Mononuclear cell (primary cell): ENCODE results near the gene THSD4. TPM values are rescaled to one million over a fixed set of nuclear protein-coding genes. Genes with fewer than 3 reads are reported as not detected.

ENCODE experiments used
- H3K27me3 ChIP-seq: 2 replicates; pipeline ENCODE4 v1.6.0; 2011; ENCODE audit warnings: low read length, control low read depth; ENCODE audit not compliant: insufficient read depth
- H3K4me1 ChIP-seq: 2 replicates; pipeline ENCODE4 v1.5.1; 2011; ENCODE audit warnings: mild to moderate bottlenecking, low read length, control low read depth; ENCODE audit not compliant: insufficient read depth
- H3K4me3 ChIP-seq: 2 replicates; pipeline ENCODE4 v1.5.1; 2011; ENCODE audit warnings: mild to moderate bottlenecking, low read length, moderate library complexity
- H3K9me3 ChIP-seq: 2 replicates; pipeline ENCODE4 v1.5.1; 2011; ENCODE audit warnings: low read depth, mild to moderate bottlenecking, control low read depth, low read length
- total RNA-seq: library from RNA; depleted of rRNA; stranded (reverse); fragments of >200 nt; gene quantifications from one replicate; pipeline ENCODE4 v1.2.3, GENCODE V29; 2012

THSD4 gene
- total RNA-seq, 1 donor, result 0.10 TPM

DNA sequence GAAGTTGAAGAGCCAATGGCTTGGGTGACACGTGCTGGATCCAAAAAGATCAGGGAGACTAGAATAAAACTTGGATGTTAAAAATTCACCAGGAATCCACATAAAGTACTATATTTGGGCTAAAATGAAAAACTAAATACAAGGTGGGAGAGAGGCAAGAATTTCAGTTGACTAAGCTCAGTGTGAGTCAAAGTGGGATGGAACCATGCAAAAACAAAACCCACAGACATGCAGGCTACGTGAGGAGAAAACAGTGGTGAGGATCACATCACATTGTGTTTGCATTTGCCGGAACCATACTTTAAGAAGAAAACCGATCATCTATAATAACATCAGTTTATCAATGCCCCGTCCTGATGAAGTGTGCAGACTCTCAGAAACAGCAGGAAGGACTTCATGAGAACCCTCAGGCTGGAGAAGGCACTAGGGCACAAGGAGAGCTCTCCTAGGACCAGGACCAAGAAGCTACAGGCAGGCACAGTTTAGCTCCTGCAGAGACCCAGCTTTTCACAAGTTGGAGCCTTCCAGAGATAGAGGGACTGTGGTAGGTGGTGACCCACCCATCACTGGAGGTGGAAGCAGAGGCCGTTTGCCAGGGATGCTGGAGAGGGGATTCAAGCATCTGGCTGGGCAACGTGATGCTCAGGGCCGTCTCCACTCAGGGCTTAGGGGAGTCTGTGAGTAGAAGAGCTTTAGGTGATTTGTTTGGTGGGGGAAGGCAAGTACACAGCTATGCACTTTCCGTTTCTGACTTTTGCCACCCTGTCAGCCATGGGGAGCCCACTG is 666.1 kb downstream of the THSD4 start:
- H3K27me3 ChIP-seq, result no peaks in the 10 kb centered on the region
- H3K4me3 ChIP-seq, result no peak overlapping the region
- no peaks in the 10 kb centered on the region for H3K4me1 ChIP-seq
- H3K9me3 ChIP-seq, result no peaks in the 10 kb centered on the region

DNA sequence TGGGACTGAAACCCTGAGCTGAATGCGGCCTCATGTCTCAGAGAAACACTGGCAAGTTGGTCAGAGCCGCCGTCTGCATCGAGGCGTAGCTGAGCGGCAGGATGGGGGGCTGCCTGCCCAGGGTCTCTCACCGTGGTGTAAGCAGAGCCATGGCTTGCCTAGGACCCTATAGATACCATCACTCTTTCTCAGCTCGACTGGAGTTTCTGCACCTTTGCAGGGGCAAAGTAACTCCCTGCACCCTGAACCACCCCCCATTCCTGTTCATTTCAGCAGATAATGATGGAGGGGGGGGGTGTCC is 666.6 kb downstream of the THSD4 start:
- no peaks in the 10 kb centered on the region for H3K27me3 ChIP-seq
- no peak overlapping the region for H3K4me3 ChIP-seq

DNA sequence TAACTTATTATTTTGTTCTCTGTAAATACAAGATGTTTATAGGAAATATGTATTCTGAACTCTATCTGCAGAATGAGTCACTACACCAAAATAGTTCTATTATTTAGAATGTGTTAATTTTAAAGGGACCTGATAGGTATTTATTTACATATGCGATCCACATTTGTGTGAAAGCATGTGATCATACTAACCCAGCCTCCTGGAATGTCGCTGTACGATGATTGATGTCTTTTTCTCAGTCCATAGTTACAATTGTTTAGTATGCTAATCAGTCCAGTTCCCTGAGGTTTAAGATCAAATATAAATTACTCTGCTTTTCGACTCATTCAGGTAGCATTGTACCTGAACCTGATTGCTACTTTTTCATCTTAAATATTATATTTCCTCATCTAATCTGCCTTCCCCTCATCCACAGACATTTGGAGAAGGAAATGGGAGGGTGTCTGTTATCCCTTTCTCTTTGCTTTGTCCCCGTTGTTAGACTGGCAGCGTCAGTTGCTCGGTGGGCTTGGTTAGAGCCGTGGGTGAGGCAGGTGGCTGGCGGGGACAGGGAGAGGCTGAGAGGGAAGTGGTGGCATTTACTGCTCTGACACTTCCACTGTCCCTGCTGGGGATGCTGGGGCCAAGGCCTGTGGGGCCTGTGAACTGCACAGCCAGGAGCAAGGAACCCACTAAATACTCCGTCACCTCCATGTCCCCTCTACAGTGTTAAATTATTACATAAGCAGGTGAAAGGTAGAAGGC is 667.3 kb downstream of the THSD4 start:
- H3K4me1 ChIP-seq, result no peaks in the 10 kb centered on the region
- H3K9me3 ChIP-seq, result no peaks in the 10 kb centered on the region
- no peak overlapping the region for H3K4me3 ChIP-seq
- no peaks in the 10 kb centered on the region for H3K27me3 ChIP-seq

More for the DNA sequence above, 666.6 kb downstream of the THSD4 start:
- Histone ChIP-seq H3K9me3 (no peaks in the 10 kb centered on the region), H3K4me1 (no peaks in the 10 kb centered on the region)

DNA sequence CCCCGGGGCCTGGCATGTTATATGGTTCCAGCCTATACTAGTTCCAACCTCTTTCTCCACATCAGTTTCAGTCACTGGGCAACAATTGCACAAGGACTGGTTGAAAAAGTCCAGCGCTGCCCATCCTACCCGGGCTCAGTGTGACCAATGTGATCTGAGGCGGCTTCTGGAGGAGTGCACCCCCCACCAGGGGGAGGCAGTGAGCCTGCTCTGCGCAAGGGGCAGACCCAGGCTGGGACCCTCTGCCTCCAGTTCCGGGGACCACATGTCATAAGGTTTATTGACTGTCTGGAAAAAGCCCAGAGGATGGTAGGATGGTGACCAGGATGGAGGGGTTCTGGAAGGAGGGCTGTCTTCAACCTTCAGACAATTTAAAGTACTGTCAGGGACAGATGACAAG is 669.4 kb downstream of the THSD4 start:
- Histone ChIP-seq H3K4me1 (no peaks in the 10 kb centered on the region), H3K27me3 (no peaks in the 10 kb centered on the region), H3K4me3 (no peak overlapping the region), H3K9me3 (no peaks in the 10 kb centered on the region)

DNA sequence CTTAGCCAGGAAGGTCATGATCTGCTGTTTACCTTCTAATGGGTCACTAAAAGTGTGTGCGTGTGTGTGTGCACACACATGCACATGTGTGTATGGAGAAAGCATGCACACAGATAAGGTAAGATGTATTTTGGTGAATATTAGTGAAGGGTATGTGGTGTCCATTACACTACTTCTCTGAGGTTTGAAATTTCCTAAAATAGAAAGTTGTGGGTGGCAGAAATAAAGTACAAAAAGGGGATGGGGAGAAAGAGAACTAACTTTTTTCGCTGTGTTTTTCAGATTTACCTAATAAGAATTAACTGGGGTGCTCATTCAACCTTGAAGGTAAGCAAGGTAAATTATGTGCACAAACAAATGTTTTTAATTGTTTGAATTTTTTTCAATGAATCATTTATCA is 670.7 kb downstream of the THSD4 start:
- H3K4me1 ChIP-seq, result no peaks in the 10 kb centered on the region
- no peaks in the 10 kb centered on the region for H3K27me3 ChIP-seq
- no peaks in the 10 kb centered on the region for H3K9me3 ChIP-seq
- H3K4me3 ChIP-seq, result no peak overlapping the region

DNA sequence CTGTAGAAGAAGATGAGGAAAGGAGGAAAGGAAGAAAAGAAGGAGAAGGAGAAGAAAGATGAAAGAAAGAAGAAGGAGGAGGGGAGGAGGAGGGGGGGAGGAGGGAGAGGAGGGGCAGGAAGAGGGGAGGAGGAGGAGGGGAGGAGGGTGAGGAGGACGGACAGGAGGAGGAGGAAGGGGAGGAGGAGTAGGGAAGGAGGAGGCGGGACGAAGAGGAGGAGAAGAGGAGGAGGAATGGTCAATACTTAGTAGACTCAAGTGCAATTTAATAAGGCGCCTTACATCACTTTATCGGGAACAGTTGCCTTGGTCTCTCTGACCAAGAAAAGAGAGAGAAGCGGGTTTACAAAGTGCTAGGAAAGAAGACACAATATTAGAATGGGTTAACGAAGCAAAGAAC is 671.4 kb downstream of the THSD4 start:
- no peaks in the 10 kb centered on the region for H3K4me1 ChIP-seq
- H3K9me3 ChIP-seq, result no peaks in the 10 kb centered on the region
- no peaks in the 10 kb centered on the region for H3K27me3 ChIP-seq
- no peak overlapping the region for H3K4me3 ChIP-seq

DNA sequence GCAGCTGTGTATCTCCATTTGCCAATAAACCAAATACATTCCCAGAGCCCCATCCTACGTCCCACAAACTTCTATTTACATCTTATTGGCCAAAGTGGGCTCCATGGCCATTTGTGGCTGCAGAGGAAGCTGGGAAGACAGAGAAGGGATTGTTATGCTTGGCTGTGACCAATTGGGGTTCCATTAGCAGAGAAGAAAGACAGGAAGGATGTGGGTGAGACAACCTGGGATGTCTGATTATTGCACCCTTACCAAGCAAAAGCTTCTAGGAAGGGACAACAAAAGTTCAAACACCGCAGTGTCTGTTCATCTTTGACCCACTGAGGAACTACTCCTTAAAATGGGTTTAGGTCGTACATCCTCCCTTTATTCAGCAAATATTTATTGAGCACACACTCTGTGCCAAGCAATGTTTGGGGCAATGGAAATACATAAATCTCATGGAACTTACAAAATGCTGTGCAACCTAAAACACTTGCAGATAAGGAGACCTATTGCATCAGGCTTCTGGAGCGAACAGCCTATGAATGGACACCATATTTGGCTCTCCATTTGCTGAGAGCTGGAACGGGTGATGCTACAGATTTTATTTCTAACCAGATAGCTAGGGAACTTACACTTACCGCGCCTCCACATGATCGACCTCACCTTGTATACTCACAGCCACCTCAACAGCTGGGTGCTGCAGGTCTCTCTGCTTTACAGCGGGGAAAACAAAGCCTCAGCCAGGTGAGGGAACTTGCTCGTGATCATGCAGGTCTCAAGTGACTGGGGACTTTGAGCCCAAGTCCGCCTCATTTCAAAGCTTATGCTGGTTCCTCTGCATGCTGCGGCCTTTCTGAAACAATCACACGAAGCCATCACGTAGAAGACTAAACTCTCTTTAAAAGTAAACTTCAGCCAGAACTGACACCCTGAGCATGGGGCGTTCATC is 673.6 kb downstream of the THSD4 start:
- no peaks in the 10 kb centered on the region for H3K4me1 ChIP-seq
- H3K4me3 ChIP-seq, result no peak overlapping the region
- H3K27me3 ChIP-seq, result no peaks in the 10 kb centered on the region
- H3K9me3 ChIP-seq, result no peaks in the 10 kb centered on the region

DNA sequence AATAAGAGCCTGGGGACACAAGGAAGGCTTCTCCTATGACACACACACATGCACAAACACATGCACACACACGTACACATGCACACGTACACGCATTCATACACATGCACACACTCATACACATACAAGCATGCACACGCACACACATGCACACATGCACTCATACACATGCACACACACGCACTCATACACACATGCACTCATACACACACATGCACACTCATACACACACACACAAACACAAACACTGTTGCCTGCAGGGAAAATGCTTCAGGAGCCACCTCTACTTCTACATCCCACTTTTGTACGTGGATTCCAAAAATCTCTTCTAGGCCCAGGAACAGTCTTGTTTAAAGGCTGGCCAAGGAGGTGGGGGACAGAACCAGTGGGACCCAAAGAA is 674.3 kb downstream of the THSD4 start:
- no peaks in the 10 kb centered on the region for H3K4me1 ChIP-seq
- no peaks in the 10 kb centered on the region for H3K27me3 ChIP-seq
- no peaks in the 10 kb centered on the region for H3K9me3 ChIP-seq
- H3K4me3 ChIP-seq, result no peak overlapping the region

DNA sequence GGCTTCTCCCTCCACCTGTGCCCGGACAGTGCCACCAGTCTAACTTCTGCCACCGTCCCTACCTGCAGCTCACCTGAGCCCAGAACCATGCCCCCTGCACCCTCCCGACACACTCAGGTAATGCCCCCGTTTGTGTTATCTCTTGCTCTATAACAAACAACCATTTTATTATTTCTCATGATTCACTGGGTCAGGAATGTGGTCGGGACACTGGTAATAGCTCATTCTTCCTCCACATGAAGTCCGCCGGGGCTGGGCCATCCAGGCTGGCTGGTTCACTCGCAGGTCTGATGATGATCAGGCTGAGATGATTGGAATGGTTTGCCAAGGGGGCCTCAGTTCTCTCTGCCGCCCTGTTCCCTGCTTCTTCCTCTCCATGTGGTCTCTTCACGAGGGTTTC is 674.8 kb downstream of the THSD4 start:
- Histone ChIP-seq H3K4me3 (no peak overlapping the region), H3K9me3 (no peaks in the 10 kb centered on the region), H3K4me1 (no peaks in the 10 kb centered on the region), H3K27me3 (no peaks in the 10 kb centered on the region)

DNA sequence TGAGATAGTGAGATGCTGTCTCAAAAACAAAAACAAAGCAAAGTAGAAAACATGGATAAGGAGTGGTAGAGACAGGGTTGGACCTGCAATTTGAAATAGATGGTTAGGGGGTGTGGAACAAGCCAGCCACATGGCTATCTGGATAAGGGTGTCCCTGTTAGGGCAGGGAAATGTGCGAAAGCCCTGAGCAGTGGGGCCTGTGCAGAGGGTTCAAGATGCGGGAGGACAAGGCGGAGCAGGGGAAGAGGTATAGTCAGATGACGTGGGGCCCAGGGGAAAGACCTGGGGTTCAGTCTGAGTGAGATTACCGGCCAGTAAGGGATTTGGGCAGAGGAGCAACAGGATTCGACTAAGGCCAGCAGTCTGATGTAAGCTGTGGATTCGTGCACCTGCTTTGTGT is 676.7 kb downstream of the THSD4 start:
- Histone ChIP-seq H3K9me3 (no peaks in the 10 kb centered on the region), H3K27me3 (no peaks in the 10 kb centered on the region), H3K4me3 (no peak overlapping the region), H3K4me1 (no peaks in the 10 kb centered on the region)

DNA sequence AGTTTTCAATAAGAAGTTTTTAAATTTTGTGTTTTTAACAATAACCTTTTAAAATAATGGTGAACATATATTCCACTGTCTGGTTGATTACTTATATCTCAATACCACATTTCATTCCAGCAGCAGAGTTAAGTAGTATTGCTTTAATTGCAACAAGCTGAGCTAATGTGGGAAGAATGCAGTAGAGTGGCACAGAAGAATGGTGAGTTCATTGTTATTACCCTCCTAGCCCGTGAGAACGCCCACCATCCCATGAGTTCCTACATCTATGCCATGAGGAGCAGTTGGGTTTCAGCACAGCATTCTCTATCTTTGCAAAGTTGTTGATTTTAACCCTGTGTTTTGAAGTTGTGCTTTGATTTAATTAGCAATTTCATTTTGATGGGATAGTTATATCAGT is 677.2 kb downstream of the THSD4 start:
- Histone ChIP-seq H3K9me3 (no peaks in the 10 kb centered on the region), H3K4me3 (no peak overlapping the region), H3K27me3 (no peaks in the 10 kb centered on the region), H3K4me1 (no peaks in the 10 kb centered on the region)

DNA sequence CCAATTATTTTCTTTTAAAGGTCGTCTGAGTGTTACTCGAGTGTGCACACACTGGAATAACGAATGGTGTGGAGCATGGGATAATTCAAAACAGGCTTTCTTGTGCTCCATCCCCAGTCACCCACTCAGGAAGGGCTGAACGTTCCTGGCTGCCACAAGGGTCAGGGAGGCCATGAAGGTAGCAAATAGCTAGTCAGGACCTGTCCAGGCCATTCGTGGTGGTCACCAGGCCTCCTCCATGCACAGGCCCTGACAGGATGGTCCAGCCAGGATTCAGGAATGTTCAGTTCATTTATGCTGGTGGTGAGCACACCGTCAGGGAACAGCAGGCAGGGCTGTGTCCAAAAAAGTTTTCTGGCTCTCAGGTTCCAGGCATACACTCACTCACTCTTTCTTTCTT is 683.4 kb downstream of the THSD4 start:
- no peaks in the 10 kb centered on the region for H3K9me3 ChIP-seq
- H3K27me3 ChIP-seq, result no peaks in the 10 kb centered on the region
- H3K4me1 ChIP-seq, result no peaks in the 10 kb centered on the region
- no peak overlapping the region for H3K4me3 ChIP-seq

DNA sequence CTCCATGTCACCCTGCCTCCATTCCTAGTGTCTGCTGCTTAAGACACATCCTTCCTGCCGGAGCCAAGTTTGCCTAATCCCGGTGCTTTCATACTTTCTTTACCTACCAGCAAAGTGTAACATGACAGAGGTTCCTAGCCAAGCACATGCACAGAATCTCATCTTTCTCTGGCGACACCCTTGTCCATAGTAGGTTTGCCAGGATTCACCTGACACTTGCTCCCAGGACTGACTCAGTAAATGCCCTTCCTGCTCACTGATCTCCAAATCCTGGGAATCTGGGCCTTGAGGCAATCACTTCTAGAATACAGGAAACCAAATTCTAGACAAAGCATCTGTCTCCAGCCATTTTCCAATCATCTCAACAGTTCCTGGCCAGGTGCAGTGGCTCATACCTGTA is 684.9 kb downstream of the THSD4 start:
- Histone ChIP-seq H3K4me3 (no peak overlapping the region), H3K4me1 (no peaks in the 10 kb centered on the region), H3K9me3 (no peaks in the 10 kb centered on the region), H3K27me3 (no peaks in the 10 kb centered on the region)

DNA sequence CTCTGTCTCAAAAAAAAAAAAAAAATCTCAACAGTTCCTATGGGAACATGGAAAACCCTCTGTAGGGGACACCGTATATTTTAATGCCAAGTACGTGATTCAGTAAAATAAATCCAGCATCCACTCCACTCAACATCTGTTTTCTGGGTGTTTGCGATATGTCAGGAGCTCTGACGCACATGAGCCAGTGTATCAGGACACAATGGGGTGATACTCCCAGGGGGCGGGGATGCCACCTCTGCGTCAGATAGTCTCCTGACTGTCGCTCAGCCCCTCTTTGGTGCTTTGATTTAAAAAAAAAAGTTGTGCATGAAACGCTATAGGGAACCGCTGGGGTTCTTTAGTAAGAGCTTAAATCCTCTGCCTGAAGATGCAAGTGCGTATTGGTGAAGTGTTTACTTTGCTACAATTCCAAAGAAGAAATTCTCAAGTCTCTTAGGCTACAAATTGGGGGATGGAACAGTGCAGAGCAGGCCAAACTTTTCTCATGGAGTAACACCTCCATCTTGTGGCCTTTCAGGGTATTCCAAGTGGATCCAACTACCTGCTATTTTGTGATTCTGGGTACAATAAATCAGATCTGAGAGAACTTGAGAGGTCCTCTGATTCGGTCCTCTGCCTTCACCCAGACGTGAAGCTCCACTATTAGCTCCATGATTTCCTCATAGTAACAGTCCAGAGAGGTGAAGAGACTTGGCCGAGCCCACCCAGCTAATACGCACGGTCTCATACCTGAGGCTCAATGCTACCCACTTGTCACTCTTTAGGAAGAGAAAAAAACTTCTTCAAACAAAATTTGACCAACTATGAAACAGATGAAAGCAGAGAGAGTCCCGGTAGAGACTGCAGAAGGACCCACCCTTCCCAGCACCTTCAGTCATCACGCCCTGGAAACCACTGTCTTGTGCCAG is 685.8 kb downstream of the THSD4 start:
- H3K4me1 ChIP-seq, result no peaks in the 10 kb centered on the region
- no peak overlapping the region for H3K4me3 ChIP-seq
- no peaks in the 10 kb centered on the region for H3K27me3 ChIP-seq
- no peaks in the 10 kb centered on the region for H3K9me3 ChIP-seq
